Liver (tissue), 9 donors: Measurements from ENCODE around the gene GPRC5B. TPM values are rescaled to one million over a fixed set of nuclear protein-coding genes. Genes with fewer than 3 reads are reported as not detected.

ENCODE experiments used
- DNase-seq: peaks from one replicate; pipeline ENCODE4 v3.0.0-alpha.2; 2017; ENCODE audit warnings: low spot score
- H3K27ac ChIP-seq, 2 donors: one replicate each; pipeline ENCODE4 v1.7.0; 2013; ENCODE audit warnings: inconsistent platforms in 2 of 2, low read length in 2 of 2, control low read depth in 1 of 2, low read depth in 1 of 2, mild to moderate bottlenecking in 1 of 2
- H3K27me3 ChIP-seq, 4 donors: one replicate each; pipeline versions ENCODE4 v1.6.1 to v1.7.0; 2013; ENCODE audit warnings: low read length in 3 of 4, inconsistent platforms in 1 of 4, mild to moderate bottlenecking in 1 of 4, moderate library complexity in 1 of 4; ENCODE audit not compliant: control insufficient read depth in 4 of 4, insufficient read depth in 4 of 4
- H3K36me3 ChIP-seq, 4 donors: one replicate each; pipeline versions ENCODE4 v1.6.1 to v1.7.0; 2013; ENCODE audit warnings: low read length in 3 of 4, mild to moderate bottlenecking in 3 of 4, low read depth in 1 of 4, moderate library complexity in 1 of 4; ENCODE audit not compliant: control insufficient read depth in 4 of 4, insufficient read depth in 3 of 4
- H3K4me1 ChIP-seq, 4 donors: one replicate each; pipeline versions ENCODE4 v1.6.1 to v1.7.0; 2013; ENCODE audit warnings: low read length in 3 of 4, mild to moderate bottlenecking in 3 of 4, moderate library complexity in 1 of 4; ENCODE audit not compliant: control insufficient read depth in 4 of 4, insufficient read depth in 4 of 4
- H3K4me3 ChIP-seq, 3 donors: one replicate each; pipeline versions ENCODE4 v1.6.1 to v1.7.0; 2013; ENCODE audit warnings: low read length in 3 of 3, control low read depth in 1 of 3, low read depth in 1 of 3, mild to moderate bottlenecking in 1 of 3
- H3K9ac ChIP-seq, 2 donors: one replicate each; pipeline ENCODE4 v1.7.0; 2013; ENCODE audit warnings: low read length in 2 of 2, mild to moderate bottlenecking in 2 of 2, moderate library complexity in 2 of 2, control low read depth in 1 of 2, low read depth in 1 of 2
- H3K9me3 ChIP-seq, 4 donors: one replicate each; pipeline versions ENCODE4 v1.6.1 to v1.7.0; 2013; ENCODE audit warnings: low read length in 3 of 4; ENCODE audit not compliant: control insufficient read depth in 4 of 4
- ATF3 ChIP-seq: IDR thresholded peaks from 2 replicates; pipeline ENCODE4 v1.6.1; 2016; ENCODE audit warnings: antibody characterized with exemption
- EGR1 ChIP-seq, 2 donors: IDR thresholded peaks; 2 replicates each; pipeline ENCODE4 v1.6.1; 2016 to 2018; ENCODE audit warnings: antibody characterized with exemption in 2 of 2, low read depth in 2 of 2
- FOXA1 ChIP-seq: IDR thresholded peaks from 2 replicates; pipeline ENCODE4 v1.6.1; 2016; ENCODE audit warnings: antibody characterized with exemption
- FOXA2 ChIP-seq: IDR thresholded peaks from 2 replicates; pipeline ENCODE4 v1.6.1; 2016; ENCODE audit warnings: antibody characterized with exemption
- GABPA ChIP-seq, 2 donors: IDR thresholded peaks in 1 of 2; conservative IDR thresholded peaks in 1 of 2; 2 replicates each; pipeline ENCODE4 v1.6.1; 2016; ENCODE audit warnings: antibody characterized with exemption in 2 of 2, mild to moderate bottlenecking in 1 of 2, moderate library complexity in 1 of 2
- HNF4A ChIP-seq, 2 donors: conservative IDR thresholded peaks; 2 replicates each; pipeline ENCODE4 v1.6.1; 2016; ENCODE audit warnings: antibody characterized with exemption in 2 of 2, mild to moderate bottlenecking in 2 of 2
- HNF4G ChIP-seq: IDR thresholded peaks from 2 replicates; pipeline ENCODE4 v1.6.1; 2016; ENCODE audit warnings: antibody characterized with exemption
- JUND ChIP-seq, 2 donors: IDR thresholded peaks; 2 replicates each; pipeline ENCODE4 v1.6.1; 2016; ENCODE audit warnings: antibody characterized with exemption in 2 of 2
- MAX ChIP-seq: IDR thresholded peaks from 2 replicates; pipeline ENCODE4 v1.6.1; 2016; ENCODE audit warnings: antibody characterized with exemption
- NR2F2 ChIP-seq: IDR thresholded peaks from 2 replicates; pipeline ENCODE4 v1.6.1; 2016; ENCODE audit warnings: antibody characterized with exemption
- REST ChIP-seq: IDR thresholded peaks from 2 replicates; pipeline ENCODE4 v1.6.1; 2016; ENCODE audit warnings: antibody characterized with exemption, mild to moderate bottlenecking
- RXRA ChIP-seq, 2 donors: IDR thresholded peaks; 2 replicates each; pipeline ENCODE4 v1.6.1; 2017 to 2018; ENCODE audit warnings: antibody characterized with exemption in 2 of 2, mild to moderate bottlenecking in 1 of 2
- SP1 ChIP-seq: IDR thresholded peaks from 2 replicates; pipeline ENCODE4 v1.6.1; 2018; ENCODE audit warnings: antibody characterized with exemption, mild to moderate bottlenecking
- YY1 ChIP-seq: IDR thresholded peaks from 2 replicates; pipeline ENCODE4 v1.6.1; 2016; ENCODE audit warnings: antibody characterized with exemption, mild to moderate bottlenecking
- WGBS: extraction: QIAGEN DNeasy Blood & Tissue Kit; methylation state at CpG from one replicate; pipeline ENCODE4 v1.1.7; 2013; 5-methylcytosine and 5-hydroxymethylcytosine counted together
- polyA plus RNA-seq, 2 donors: library from polyadenylated mRNA; stranded (reverse) in 1 of 2; unstranded in 1 of 2; fragments of 200-250 nt in 1 of 2; fragments of >200 nt in 1 of 2; fragmentation: Nextera tagmentation in 1 of 2; extraction: Ambion mirVana in 1 of 2; gene quantifications; one replicate each; pipeline versions ENCODE4 v1.2.1 to v1.2.3, GENCODE V29; 2013 to 2015
- total RNA-seq, 2 donors: library from RNA; depleted of rRNA; stranded (reverse); fragments of >200 nt; gene quantifications; one replicate each; pipeline ENCODE4 v1.2.3, GENCODE V29; 2014
- TF ChIP-seq, protein P1 (sequence below): IDR thresholded peaks from 2 replicates; pipeline ENCODE4 v1.6.1; 2016; ENCODE audit warnings: antibody characterized with exemption
- donor health status: healthy.
- donor health status: healthy.
- donor health status: healthy.
- donor health status: healthy.
- donor health status: healthy.

GPRC5B gene
- total and polyA plus RNA-seq, 4 donors: 1.5 to 4.7 (median 2.7) TPM

- TF ChIP-seq, protein P1, sequence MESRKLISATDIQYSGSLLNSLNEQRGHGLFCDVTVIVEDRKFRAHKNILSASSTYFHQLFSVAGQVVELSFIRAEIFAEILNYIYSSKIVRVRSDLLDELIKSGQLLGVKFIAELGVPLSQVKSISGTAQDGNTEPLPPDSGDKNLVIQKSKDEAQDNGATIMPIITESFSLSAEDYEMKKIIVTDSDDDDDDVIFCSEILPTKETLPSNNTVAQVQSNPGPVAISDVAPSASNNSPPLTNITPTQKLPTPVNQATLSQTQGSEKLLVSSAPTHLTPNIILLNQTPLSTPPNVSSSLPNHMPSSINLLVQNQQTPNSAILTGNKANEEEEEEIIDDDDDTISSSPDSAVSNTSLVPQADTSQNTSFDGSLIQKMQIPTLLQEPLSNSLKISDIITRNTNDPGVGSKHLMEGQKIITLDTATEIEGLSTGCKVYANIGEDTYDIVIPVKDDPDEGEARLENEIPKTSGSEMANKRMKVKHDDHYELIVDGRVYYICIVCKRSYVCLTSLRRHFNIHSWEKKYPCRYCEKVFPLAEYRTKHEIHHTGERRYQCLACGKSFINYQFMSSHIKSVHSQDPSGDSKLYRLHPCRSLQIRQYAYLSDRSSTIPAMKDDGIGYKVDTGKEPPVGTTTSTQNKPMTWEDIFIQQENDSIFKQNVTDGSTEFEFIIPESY: no peak
Observed at GRCh38 chr16:19809693-19810092, 75.0 kb downstream of the GPRC5B start (continued).

DNA sequence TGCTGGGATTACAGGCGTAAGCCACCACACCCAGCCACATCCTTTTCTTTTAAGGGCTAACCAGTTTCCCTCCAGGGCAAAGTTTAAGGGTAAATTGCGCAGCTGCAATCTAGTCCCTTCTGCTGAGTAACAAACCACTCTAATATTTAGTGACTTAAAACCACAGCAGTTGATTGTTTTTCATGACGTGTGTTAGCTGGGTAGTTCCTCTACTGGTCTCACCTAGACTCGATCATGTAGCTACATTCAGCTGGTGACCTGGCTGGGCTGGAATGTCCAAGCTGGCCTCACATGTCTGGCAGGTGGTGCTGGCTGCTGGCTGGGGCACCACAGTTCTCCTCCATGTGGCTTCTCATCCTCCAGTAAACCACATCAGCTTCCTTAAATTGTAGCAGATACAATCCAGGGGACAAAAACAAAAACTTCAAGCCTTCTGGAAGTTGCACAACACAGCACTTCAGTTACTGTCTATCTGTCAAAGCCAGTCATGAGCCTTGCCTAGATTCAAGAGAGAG is 75.5 kb downstream of the GPRC5B start:
- Histone ChIP-seq H3K4me3 (no peak overlapping the region), H3K36me3 (no peaks in the 10 kb centered on the region), H3K27me3 (no peaks in the 10 kb centered on the region), H3K4me1 (peaks cover 6 to 23% (median 16%) of the 10 kb centered on the region in 4 donors), H3K9me3 (peaks cover 0 to 7% (median under 1%) of the 10 kb centered on the region in 4 donors), H3K9ac (no peak overlapping the region), H3K27ac (no peak overlapping the region)
- no peak for TF ChIP-seq HNF4G
- TF ChIP-seq FOXA2: no peak
- TF ChIP-seq HNF4A (conservative IDR thresholded peaks at IDR 0.05): no peak
- TF ChIP-seq YY1: no peak
- TF ChIP-seq EGR1 (IDR thresholded peaks at IDR 0.05; ENCODE audit: low read depth in 2 of 2): no peak
- no peak for TF ChIP-seq NR2F2
- no peak for TF ChIP-seq SP1
- no peak for TF ChIP-seq REST
- TF ChIP-seq, protein P1: no peak
- TF ChIP-seq FOXA1: no peak
- TF ChIP-seq RXRA (IDR thresholded peaks at IDR 0.05): no peak
- TF ChIP-seq MAX: no peak
- no peak for TF ChIP-seq GABPA (IDR thresholded peaks at IDR 0.05 in 1 of 2, conservative IDR thresholded peaks at IDR 0.05 in 1 of 2)
- TF ChIP-seq JUND (IDR thresholded peaks at IDR 0.05): no peak
- TF ChIP-seq ATF3: no peak
- no peak for DNase-seq
- 83% methylated on average over 4 of the region's 4 CpGs for WGBS
